ENCODE results near the gene TRHDE.

TRHDE gene

GRCh38 chr12:72273851-72274351 lies 1.7 kb downstream of the TRHDE start:
- no peak for FAIRE-seq

- FAIRE-seq: no peak
Observed at GRCh38 chr12:72274931-72275330, 2.8 kb downstream of the TRHDE start.

- FAIRE-seq: no peak
Observed at GRCh38 chr12:72275526-72275925, 3.4 kb downstream of the TRHDE start.

- no peak for FAIRE-seq
Observed at GRCh38 chr12:72276181-72276805, 4.1 kb downstream of the TRHDE start.

- FAIRE-seq: no peak
Observed at GRCh38 chr12:72277415-72277814, 5.2 kb downstream of the TRHDE start.

GRCh38 chr12:72278894-72279293 lies 6.7 kb downstream of the TRHDE start:
- FAIRE-seq: no peak

GRCh38 chr12:72281126-72281525 lies 9.0 kb downstream of the TRHDE start:
- FAIRE-seq: no peak

- FAIRE-seq: no peak
Observed at GRCh38 chr12:72282721-72283120, 10.6 kb downstream of the TRHDE start.

- no peak for FAIRE-seq
Observed at GRCh38 chr12:72285861-72286260, 13.7 kb downstream of the TRHDE start.

GRCh38 chr12:72286526-72286925 lies 14.4 kb downstream of the TRHDE start:
- FAIRE-seq: no peak

- FAIRE-seq: no peak
Observed at GRCh38 chr12:72288436-72288835, 16.3 kb downstream of the TRHDE start.

- FAIRE-seq: no peak
Observed at GRCh38 chr12:72288911-72289310, 16.7 kb downstream of the TRHDE start.

GRCh38 chr12:72289633-72290032 lies 17.5 kb downstream of the TRHDE start:
- FAIRE-seq: no peak

- no peak for FAIRE-seq
Observed at GRCh38 chr12:72291175-72291574, 19.0 kb downstream of the TRHDE start.

GRCh38 chr12:72293701-72294100 lies 21.5 kb downstream of the TRHDE start:
- FAIRE-seq: no peak

GRCh38 chr12:72295101-72295500 lies 22.9 kb downstream of the TRHDE start:
- no peak for FAIRE-seq

- FAIRE-seq: no peak
Observed at GRCh38 chr12:72295744-72296143, 23.6 kb downstream of the TRHDE start.

GRCh38 chr12:72296389-72296788 lies 24.2 kb downstream of the TRHDE start:
- FAIRE-seq: no peak

- no peak for FAIRE-seq
Observed at GRCh38 chr12:72297666-72298065, 25.5 kb downstream of the TRHDE start.

- no peak for FAIRE-seq
Observed at GRCh38 chr12:72300728-72301127, 28.6 kb downstream of the TRHDE start.

GRCh38 chr12:72304751-72305150 lies 32.6 kb downstream of the TRHDE start:
- no peak for FAIRE-seq

GRCh38 chr12:72307229-72307628 lies 35.1 kb downstream of the TRHDE start:
- FAIRE-seq: no peak

GRCh38 chr12:72311946-72312345 lies 39.8 kb downstream of the TRHDE start:
- no peak for FAIRE-seq

- FAIRE-seq: no peak
Observed at GRCh38 chr12:72313806-72314205, 41.6 kb downstream of the TRHDE start.

GRCh38 chr12:72315858-72316257 lies 43.7 kb downstream of the TRHDE start:
- FAIRE-seq: no peak
